GM12878 (cell line): ENCODE data around the gene PFKFB2. TPM values are rescaled to one million over a fixed set of nuclear protein-coding genes. Genes with fewer than 3 reads are reported as not detected.

Experiments used
- ATAC-seq: fragments of 200-7000 bp; cut with Tn5 transposase; 3 replicates; pipeline ENCODE4 v1.9.1; 2020; ENCODE audit warnings: mild to moderate bottlenecking, moderate library complexity
- BruUV-seq: library from RNA; stranded (reverse); fragments of 400-500 nt; replicated peaks from 2 replicates; lab custom pipeline; 2021; lab: Mats Ljungman, UMichigan
- CTCF ChIA-PET: fragments of 300-600 bp; sonication (Branson Sonifier 250); formaldehyde crosslinking; extraction: SDS; loops from one replicate; lab custom pipeline; 2021; ENCODE audit warnings: inconsistent platforms; lab: Yijun Ruan, JAX
- POLR2A ChIA-PET: fragments of 350-600 bp; formaldehyde crosslinking; extraction: SDS; loops from one replicate; lab custom pipeline; 2021; ENCODE audit warnings: inconsistent platforms; lab: Charles Lee
- RAD21 ChIA-PET: fragments of 300-600 bp; sonication (Branson Sonifier 250); formaldehyde crosslinking; loops from one replicate; lab custom pipeline; 2023; ENCODE audit warnings: antibody characterized with exemption; ENCODE audit not compliant: unreplicated experiment; lab: Charles Lee
- SMC1A ChIA-PET: fragments of 300-600 bp; sonication (Branson Sonifier 250); formaldehyde crosslinking; loops from one replicate; lab custom pipeline; 2023; ENCODE audit not compliant: unreplicated experiment, uncharacterized antibody; lab: Charles Lee
- DNase-seq: peaks from one replicate; pipeline ENCODE4 v3.0.0-alpha.2; 2011; ENCODE audit warnings: low read depth, low spot score
- FAIRE-seq: peaks from 3 replicates; lab custom pipeline; 2011; peaks lifted over from hg19 to GRCh38; lab: Jason Lieb, UNC
- H2AFZ ChIP-seq: 2 replicates; pipeline ENCODE4 v1.6.0; 2011; ENCODE audit warnings: low read depth, low read length, control low read depth; ENCODE audit not compliant: control insufficient read depth
- H3K27ac ChIP-seq: 2 replicates; pipeline ENCODE4 v1.5.1; 2011; ENCODE audit warnings: control low read depth; ENCODE audit not compliant: control insufficient read depth, insufficient read depth
- H3K27me3 ChIP-seq, 2 experiments: replicated peaks in 1 of 2; 2 replicates each; pipeline versions ENCODE4 v1.6.0 to v1.6.1; 2011; ENCODE audit warnings: low read length in 1 of 2; ENCODE audit not compliant: control insufficient read depth in 2 of 2, insufficient read depth in 2 of 2
- H3K36me3 ChIP-seq, 2 experiments: 2 replicates each; pipeline ENCODE4 v1.5.1; 2011; ENCODE audit warnings: low read length in 1 of 2; ENCODE audit not compliant: control insufficient read depth in 2 of 2, insufficient read depth in 2 of 2
- H3K4me1 ChIP-seq: 2 replicates; pipeline ENCODE4 v1.6.1; 2011; ENCODE audit warnings: mild to moderate bottlenecking, low read length, moderate library complexity, mixed read lengths; ENCODE audit not compliant: control insufficient read depth, insufficient read depth
- H3K4me2 ChIP-seq: 2 replicates; pipeline ENCODE4 v1.6.0; 2011; ENCODE audit warnings: control low read depth; ENCODE audit not compliant: control insufficient read depth, insufficient read depth
- H3K4me3 ChIP-seq: fragments of 200-600 bp; sonication (generic); 2 replicates; pipeline ENCODE4 v1.5.1; 2016
- H3K79me2 ChIP-seq: 2 replicates; pipeline ENCODE4 v1.6.0; 2011; ENCODE audit warnings: low read length; ENCODE audit not compliant: control insufficient read depth, insufficient read depth
- H3K9ac ChIP-seq: 2 replicates; pipeline ENCODE4 v1.8.0; 2011; ENCODE audit warnings: low read length, control low read depth, mixed read lengths; ENCODE audit not compliant: control insufficient read depth, insufficient read depth
- H3K9me3 ChIP-seq: replicated peaks from 3 replicates; pipeline ENCODE4 v1.5.1; 2011; ENCODE audit warnings: mild to moderate bottlenecking, low read length; ENCODE audit not compliant: control insufficient read depth, insufficient read depth
- H4K20me1 ChIP-seq: 2 replicates; pipeline ENCODE4 v1.6.0; 2011; ENCODE audit not compliant: control insufficient read depth, insufficient read depth
- CHD1 ChIP-seq: IDR thresholded peaks from 2 replicates; pipeline ENCODE4 v1.6.1; 2012; ENCODE audit warnings: low read depth, low read length, improper control_type of control experiment
- IRF4 ChIP-seq: IDR thresholded peaks from 2 replicates; pipeline ENCODE4 v1.6.1; 2011; ENCODE audit warnings: low read depth, low read length
- NR2F1 ChIP-seq: fragments of 450-650 bp; conservative IDR thresholded peaks from 2 replicates; pipeline ENCODE4 v1.6.1; 2017; ENCODE audit warnings: mild to moderate bottlenecking
- NRF1 ChIP-seq: conservative IDR thresholded peaks from 2 replicates; pipeline ENCODE4 v1.6.1; 2011; ENCODE audit warnings: mild to moderate bottlenecking, low read depth, low read length, improper control_type of control experiment
- POU2F2 ChIP-seq: IDR thresholded peaks from 3 replicates; pipeline ENCODE4 v1.6.1; 2011; ENCODE audit warnings: low read depth, mild to moderate bottlenecking, low read length, borderline replicate concordance
- SIN3A ChIP-seq: IDR thresholded peaks from 2 replicates; pipeline ENCODE4 v1.6.1; 2012; ENCODE audit warnings: low read depth, low read length, improper control_type of control experiment
- WGBS: methylation state at CpG from one replicate; pipeline ENCODE4 v1.1.6; 2016; ENCODE audit warnings: low lambda C conversion rate; ENCODE audit not compliant: insufficient replicate concordance, insufficient coverage; ENCODE audit errors: missing lambda C conversion rate; 5-methylcytosine and 5-hydroxymethylcytosine counted together
- in situ Hi-C: fragments of 300-500 bp; cut with MboI; formaldehyde crosslinking; loops from 9 replicates; pipeline ENCODE4 v1.14.3; 2018; ENCODE audit warnings: mixed read lengths
- intact Hi-C: fragments of 100-400 bp; cut with micrococcal nuclease; formaldehyde crosslinking; loops from one replicate; pipeline ENCODE4 v1.14.2; 2022; ENCODE audit not compliant: unreplicated experiment
- polyA plus RNA-seq, 11 experiments: library from polyadenylated mRNA; depleted of rRNA in 4 of 11; unstranded in 6 of 11; stranded (reverse) in 5 of 11; fragments of >200 nt; fragmentation: Nextera tagmentation in 4 of 11; fragmentation: Illumina TruSeq in 1 of 11; extraction: Ambion mirVana in 4 of 11; extraction: Trizol in 1 of 11; gene quantifications; 1 replicate in 1 of 11; 2 replicates in 10 of 11; pipeline versions ENCODE4 v1.2.1 to v1.2.3, GENCODE V29; 2011 to 2016; ENCODE audit warnings: inconsistent platforms in 2 of 11, missing spikeins in 2 of 11, low read depth in 1 of 11
- total RNA-seq, 4 experiments: library from RNA; depleted of rRNA in 3 of 4; stranded (reverse); fragments of >200 nt in 3 of 4; fragmentation: Illumina TruSeq in 1 of 4; extraction: Trizol in 1 of 4; gene quantifications; 2 replicates each; pipeline versions ENCODE4 v1.2.1 to v1.2.3, GENCODE V29; 2013 to 2021
- TF ChIP-seq, protein P1 (sequence below): IDR thresholded peaks from 2 replicates; pipeline ENCODE4 v1.6.1; 2012; ENCODE audit warnings: improper control_type of control experiment, low read depth, low read length; ENCODE audit not compliant: insufficient replicate concordance
- TF ChIP-seq, protein P2 (sequence below): fragments of 450-650 bp; IDR thresholded peaks from 2 replicates; pipeline ENCODE4 v1.6.1; 2017; ENCODE audit warnings: mild to moderate bottlenecking

Gene PFKFB2
- total and polyA plus RNA-seq, 10 of the 15 experiments (the other 5 are each of a cell fraction or from before 2014, with no cell fraction given) = 0.40 to 1.3 (median 1.0) TPM

DNA sequence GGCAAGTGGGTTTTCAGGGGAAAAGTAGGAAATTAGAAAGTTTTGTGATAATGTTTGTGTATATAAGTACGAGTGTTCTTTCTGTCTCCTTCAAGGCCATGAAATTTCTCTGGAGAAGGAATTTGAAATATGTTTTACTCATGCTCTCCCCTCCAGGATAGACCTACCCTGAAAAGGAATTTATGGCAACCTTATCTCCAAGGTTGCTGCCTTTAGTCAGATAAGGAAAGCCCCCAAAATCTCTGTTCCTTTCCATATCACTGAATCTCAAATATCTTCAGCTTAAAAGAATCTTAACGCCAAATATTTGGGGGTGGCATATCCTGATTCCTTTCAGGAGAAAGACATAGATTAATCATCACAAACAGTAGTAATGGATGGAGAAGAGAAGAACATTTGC is 35.1 kb downstream of the PFKFB2 start:
- Histone ChIP-seq H3K9me3 (no peaks in the 10 kb centered on the region), H3K36me3 (no peaks in the 10 kb centered on the region), H3K4me3 (no peak overlapping the region), H3K9ac (no peak overlapping the region), H3K4me1 (peaks cover 4% of the 10 kb centered on the region; the same call in 1 of the 2 replicates), H4K20me1 (no peaks in the 10 kb centered on the region), H3K4me2 (no peak overlapping the region), H3K27me3 (no peaks in the 10 kb centered on the region), H2AFZ (no peak overlapping the region)
- ChIA-PET SMC1A (interaction anchor here (0.6 to 1.6 kb wide), 3 partner anchors 9 to 355 kb away, joined by 3 read pairs; no protein-coding TSS in a partner anchor), RAD21 (no interaction called here), CTCF (interaction anchor here (1.2 to 4.4 kb wide), 4 partner anchors 8 to 317 kb away, joined by 5 to 29 read pairs (median 8); no protein-coding TSS in a partner anchor)
- in situ Hi-C loops (loop anchor here (5.0 kb wide), 1 partner anchor 409 kb away; the partner anchor contains the start of gene CR1), intact Hi-C loops (no loop called here)
- ATAC-seq (no peak), DNase-seq (no peak), FAIRE-seq (no peak)
- 39% methylated on average over 2 of the region's 2 CpGs for WGBS
- BruUV-seq = no TSS peak
- TF ChIP-seq, protein P1, sequence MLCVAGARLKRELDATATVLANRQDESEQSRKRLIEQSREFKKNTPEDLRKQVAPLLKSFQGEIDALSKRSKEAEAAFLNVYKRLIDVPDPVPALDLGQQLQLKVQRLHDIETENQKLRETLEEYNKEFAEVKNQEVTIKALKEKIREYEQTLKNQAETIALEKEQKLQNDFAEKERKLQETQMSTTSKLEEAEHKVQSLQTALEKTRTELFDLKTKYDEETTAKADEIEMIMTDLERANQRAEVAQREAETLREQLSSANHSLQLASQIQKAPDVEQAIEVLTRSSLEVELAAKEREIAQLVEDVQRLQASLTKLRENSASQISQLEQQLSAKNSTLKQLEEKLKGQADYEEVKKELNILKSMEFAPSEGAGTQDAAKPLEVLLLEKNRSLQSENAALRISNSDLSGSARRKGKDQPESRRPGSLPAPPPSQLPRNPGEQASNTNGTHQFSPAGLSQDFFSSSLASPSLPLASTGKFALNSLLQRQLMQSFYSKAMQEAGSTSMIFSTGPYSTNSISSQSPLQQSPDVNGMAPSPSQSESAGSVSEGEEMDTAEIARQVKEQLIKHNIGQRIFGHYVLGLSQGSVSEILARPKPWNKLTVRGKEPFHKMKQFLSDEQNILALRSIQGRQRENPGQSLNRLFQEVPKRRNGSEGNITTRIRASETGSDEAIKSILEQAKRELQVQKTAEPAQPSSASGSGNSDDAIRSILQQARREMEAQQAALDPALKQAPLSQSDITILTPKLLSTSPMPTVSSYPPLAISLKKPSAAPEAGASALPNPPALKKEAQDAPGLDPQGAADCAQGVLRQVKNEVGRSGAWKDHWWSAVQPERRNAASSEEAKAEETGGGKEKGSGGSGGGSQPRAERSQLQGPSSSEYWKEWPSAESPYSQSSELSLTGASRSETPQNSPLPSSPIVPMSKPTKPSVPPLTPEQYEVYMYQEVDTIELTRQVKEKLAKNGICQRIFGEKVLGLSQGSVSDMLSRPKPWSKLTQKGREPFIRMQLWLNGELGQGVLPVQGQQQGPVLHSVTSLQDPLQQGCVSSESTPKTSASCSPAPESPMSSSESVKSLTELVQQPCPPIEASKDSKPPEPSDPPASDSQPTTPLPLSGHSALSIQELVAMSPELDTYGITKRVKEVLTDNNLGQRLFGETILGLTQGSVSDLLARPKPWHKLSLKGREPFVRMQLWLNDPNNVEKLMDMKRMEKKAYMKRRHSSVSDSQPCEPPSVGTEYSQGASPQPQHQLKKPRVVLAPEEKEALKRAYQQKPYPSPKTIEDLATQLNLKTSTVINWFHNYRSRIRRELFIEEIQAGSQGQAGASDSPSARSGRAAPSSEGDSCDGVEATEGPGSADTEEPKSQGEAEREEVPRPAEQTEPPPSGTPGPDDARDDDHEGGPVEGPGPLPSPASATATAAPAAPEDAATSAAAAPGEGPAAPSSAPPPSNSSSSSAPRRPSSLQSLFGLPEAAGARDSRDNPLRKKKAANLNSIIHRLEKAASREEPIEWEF = no peak
- TF ChIP-seq POU2F2 (no peak), IRF4 (no peak), SIN3A (no peak), NR2F1 (no peak), NRF1 (no peak), CHD1 (no peak)
- TF ChIP-seq, protein P2, sequence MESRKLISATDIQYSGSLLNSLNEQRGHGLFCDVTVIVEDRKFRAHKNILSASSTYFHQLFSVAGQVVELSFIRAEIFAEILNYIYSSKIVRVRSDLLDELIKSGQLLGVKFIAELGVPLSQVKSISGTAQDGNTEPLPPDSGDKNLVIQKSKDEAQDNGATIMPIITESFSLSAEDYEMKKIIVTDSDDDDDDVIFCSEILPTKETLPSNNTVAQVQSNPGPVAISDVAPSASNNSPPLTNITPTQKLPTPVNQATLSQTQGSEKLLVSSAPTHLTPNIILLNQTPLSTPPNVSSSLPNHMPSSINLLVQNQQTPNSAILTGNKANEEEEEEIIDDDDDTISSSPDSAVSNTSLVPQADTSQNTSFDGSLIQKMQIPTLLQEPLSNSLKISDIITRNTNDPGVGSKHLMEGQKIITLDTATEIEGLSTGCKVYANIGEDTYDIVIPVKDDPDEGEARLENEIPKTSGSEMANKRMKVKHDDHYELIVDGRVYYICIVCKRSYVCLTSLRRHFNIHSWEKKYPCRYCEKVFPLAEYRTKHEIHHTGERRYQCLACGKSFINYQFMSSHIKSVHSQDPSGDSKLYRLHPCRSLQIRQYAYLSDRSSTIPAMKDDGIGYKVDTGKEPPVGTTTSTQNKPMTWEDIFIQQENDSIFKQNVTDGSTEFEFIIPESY = no peak
- TF ChIP-seq, all 136 proteins: peak for 0
- POLR2A ChIA-PET = no interaction called here
- H3K79me2 ChIP-seq = no peaks in the 10 kb centered on the region
- no peak overlapping the region for H3K27ac ChIP-seq
